ENCODE results near the gene NADK2.

DNA sequence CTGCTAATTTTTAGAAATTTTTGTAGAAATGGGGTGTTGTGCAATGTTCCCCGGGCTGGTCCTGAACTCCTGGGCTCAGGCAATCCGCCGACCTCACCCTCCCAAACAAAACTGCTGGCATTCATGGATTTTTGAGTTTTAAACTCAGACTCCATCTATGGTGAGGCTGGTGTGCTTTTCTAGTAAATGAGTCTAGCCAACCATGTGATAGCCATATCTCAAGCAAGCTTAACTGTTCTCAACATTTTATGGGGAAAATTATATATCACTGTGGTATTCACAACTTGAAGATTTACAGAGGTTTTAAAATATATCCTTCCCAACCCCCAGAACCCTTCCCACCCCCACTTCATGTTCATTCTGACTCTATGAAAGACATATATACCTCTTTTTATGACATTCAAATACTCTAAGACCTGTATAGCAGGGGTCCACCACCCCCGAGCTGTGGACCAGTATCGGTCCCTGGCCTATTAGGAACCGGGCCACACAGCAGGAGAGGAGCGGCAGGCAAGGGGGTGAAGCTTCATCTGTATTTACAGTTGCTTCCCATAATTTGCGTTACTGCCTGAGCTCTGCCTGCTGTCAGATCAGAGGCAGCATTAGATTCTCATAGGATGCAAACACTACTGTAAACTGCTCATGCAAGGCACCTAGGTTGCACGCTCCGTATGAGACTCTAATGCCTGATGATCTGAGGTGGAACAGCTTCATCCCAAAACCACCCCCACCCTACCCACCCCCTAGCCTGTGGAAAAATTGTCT is 4.5 kb upstream of the NADK2 start:
- no peak for TF ChIP-seq EZH2 (optimal IDR thresholded peaks at IDR 0.05; ENCODE audit: low read depth, low read length)
- TF ChIP-seq, protein P1, sequence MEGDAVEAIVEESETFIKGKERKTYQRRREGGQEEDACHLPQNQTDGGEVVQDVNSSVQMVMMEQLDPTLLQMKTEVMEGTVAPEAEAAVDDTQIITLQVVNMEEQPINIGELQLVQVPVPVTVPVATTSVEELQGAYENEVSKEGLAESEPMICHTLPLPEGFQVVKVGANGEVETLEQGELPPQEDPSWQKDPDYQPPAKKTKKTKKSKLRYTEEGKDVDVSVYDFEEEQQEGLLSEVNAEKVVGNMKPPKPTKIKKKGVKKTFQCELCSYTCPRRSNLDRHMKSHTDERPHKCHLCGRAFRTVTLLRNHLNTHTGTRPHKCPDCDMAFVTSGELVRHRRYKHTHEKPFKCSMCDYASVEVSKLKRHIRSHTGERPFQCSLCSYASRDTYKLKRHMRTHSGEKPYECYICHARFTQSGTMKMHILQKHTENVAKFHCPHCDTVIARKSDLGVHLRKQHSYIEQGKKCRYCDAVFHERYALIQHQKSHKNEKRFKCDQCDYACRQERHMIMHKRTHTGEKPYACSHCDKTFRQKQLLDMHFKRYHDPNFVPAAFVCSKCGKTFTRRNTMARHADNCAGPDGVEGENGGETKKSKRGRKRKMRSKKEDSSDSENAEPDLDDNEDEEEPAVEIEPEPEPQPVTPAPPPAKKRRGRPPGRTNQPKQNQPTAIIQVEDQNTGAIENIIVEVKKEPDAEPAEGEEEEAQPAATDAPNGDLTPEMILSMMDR (IDR thresholded peaks at IDR 0.05; ENCODE audit: low read length), result no peak

All from MM.1S (cell line).